Measurements from ENCODE around the gene MAP3K3. TPM values are rescaled to one million over a fixed set of nuclear protein-coding genes. Genes with fewer than 3 reads are reported as not detected.

The MAP3K3 gene
- total and polyA plus RNA-seq, 10 of the 15 experiments (the other 5 are each of a cell fraction or from before 2014, with no cell fraction given): 1.6 to 24.1 (median 15.0) TPM

DNA sequence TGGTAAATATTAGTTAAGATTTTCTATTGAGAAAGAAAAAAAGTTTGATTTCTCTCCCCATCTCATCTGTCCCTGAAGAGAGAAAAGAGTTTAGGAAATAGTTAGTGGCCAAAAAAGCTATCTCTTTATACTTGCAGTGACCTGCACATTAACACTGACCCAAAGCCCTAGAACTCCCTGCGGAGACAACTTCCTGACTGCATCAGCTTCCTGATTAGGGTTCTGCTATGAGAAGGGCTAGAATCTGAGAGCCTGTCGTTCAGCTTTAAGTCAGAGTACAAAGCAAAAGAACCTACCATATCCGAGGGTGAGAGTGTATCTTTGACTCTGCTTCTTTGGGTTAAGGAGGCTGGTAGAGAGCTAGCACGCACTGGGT, 53.0 kb downstream of the MAP3K3 start:
- in situ Hi-C loops (cut with MboI): no loop called here
- 44% methylated on average over 4 of the region's 4 CpGs for WGBS (ENCODE audit: insufficient coverage, insufficient replicate concordance, low lambda C conversion rate, missing lambda C conversion rate)
- H3K9me3 ChIP-seq (replicated peaks; ENCODE audit: control insufficient read depth, insufficient read depth, low read length): no peaks in the 10 kb centered on the region
- no peak for ATAC-seq
- no peaks in the 10 kb centered on the region for H3K27me3 ChIP-seq (replicated peaks in 1 of 2; ENCODE audit: control insufficient read depth in 2 of 2, insufficient read depth in 2 of 2, low read length in 1 of 2)
- H2AFZ ChIP-seq (ENCODE audit: control insufficient read depth, low read depth, low read length): no peak overlapping the region
- RAD21 ChIA-PET (ENCODE audit: unreplicated experiment): interaction anchor here (1.3 to 3.0 kb wide), 2 partner anchors 10 to 35 kb away, joined by 4 to 8 read pairs; no protein-coding TSS in a partner anchor
- H3K4me2 ChIP-seq (ENCODE audit: control insufficient read depth, insufficient read depth): no peak overlapping the region
- POLR2A ChIA-PET: interaction anchor here (0.9 kb wide), 1 partner anchor 10 kb away, joined by 3 read pairs; no protein-coding TSS in a partner anchor
- CTCF ChIA-PET: interaction anchor here (0.6 to 2.1 kb wide), 4 partner anchors 8 to 770 kb away, joined by 3 to 6 read pairs (median 4); no protein-coding TSS in a partner anchor
- DNase-seq (ENCODE audit: low read depth, low spot score): no peak
- no TSS peak for BruUV-seq (replicated peaks)
- FAIRE-seq: no peak
- peaks cover 2 to 7% of the 10 kb centered on the region in 2 experiments for H3K36me3 ChIP-seq (ENCODE audit: control insufficient read depth in 2 of 2, insufficient read depth in 2 of 2, low read length in 1 of 2)
- no peaks in the 10 kb centered on the region for H4K20me1 ChIP-seq (ENCODE audit: control insufficient read depth, insufficient read depth)
- SMC1A ChIA-PET (ENCODE audit: uncharacterized antibody, unreplicated experiment): interaction anchor here (0.8 to 3.1 kb wide), 4 partner anchors 9 to 249 kb away, joined by 3 to 18 read pairs (median 6); no protein-coding TSS in a partner anchor
- no peak overlapping the region for H3K27ac ChIP-seq (ENCODE audit: control insufficient read depth, insufficient read depth)
- TF ChIP-seq, protein P1, sequence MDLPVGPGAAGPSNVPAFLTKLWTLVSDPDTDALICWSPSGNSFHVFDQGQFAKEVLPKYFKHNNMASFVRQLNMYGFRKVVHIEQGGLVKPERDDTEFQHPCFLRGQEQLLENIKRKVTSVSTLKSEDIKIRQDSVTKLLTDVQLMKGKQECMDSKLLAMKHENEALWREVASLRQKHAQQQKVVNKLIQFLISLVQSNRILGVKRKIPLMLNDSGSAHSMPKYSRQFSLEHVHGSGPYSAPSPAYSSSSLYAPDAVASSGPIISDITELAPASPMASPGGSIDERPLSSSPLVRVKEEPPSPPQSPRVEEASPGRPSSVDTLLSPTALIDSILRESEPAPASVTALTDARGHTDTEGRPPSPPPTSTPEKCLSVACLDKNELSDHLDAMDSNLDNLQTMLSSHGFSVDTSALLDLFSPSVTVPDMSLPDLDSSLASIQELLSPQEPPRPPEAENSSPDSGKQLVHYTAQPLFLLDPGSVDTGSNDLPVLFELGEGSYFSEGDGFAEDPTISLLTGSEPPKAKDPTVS (IDR thresholded peaks at IDR 0.05; ENCODE audit: low read depth, low read length): no peak
- TF ChIP-seq ZNF24 (IDR thresholded peaks at IDR 0.05) (no peak), IKZF1 (conservative IDR thresholded peaks at IDR 0.05) (no peak), SIN3A (IDR thresholded peaks at IDR 0.05; ENCODE audit: low read depth, low read length) (no peak), KAT2A (conservative IDR thresholded peaks at IDR 0.05; ENCODE audit: control insufficient read depth, low read depth, low read length) (no peak), ZNF622 (IDR thresholded peaks at IDR 0.05) (no peak), POLR2AphosphoS5 (IDR thresholded peaks at IDR 0.05; ENCODE audit: low read length) (no peak), EED (IDR thresholded peaks at IDR 0.05; ENCODE audit: low read depth) (no peak), RAD51 (IDR thresholded peaks at IDR 0.05) (no peak), NR2C2 (IDR thresholded peaks at IDR 0.05; ENCODE audit: borderline replicate concordance, control insufficient read depth, insufficient read length, low read depth) (no peak)
- intact Hi-C loops (cut with micrococcal nuclease; ENCODE audit: unreplicated experiment): no loop called here
- H3K4me1 ChIP-seq (ENCODE audit: control insufficient read depth, insufficient read depth, low read length): no peaks in the 10 kb centered on the region
- no peak overlapping the region for H3K9ac ChIP-seq (ENCODE audit: control insufficient read depth, insufficient read depth, low read length)
- no peaks in the 10 kb centered on the region for H3K79me2 ChIP-seq (ENCODE audit: control insufficient read depth, insufficient read depth, low read length)
- H3K4me3 ChIP-seq: no peak overlapping the region

Data from GM12878 (cell line).